Colonic mucosa (tissue), 4 donors: Measurements from ENCODE around the gene ZNF541. TPM values are rescaled to one million over a fixed set of nuclear protein-coding genes. Genes with fewer than 3 reads are reported as not detected.

Source experiments
- DNase-seq: peaks from one replicate; pipeline ENCODE4 v3.0.0-alpha.2; 2020
- H3K27ac ChIP-seq: fragments of 200-600 bp; one replicate; pipeline ENCODE4 v1.8.0; 2021
- H3K27me3 ChIP-seq: fragments of 200-600 bp; one replicate; pipeline ENCODE4 v1.8.0; 2021
- H3K36me3 ChIP-seq: fragments of 200-600 bp; one replicate; pipeline ENCODE4 v1.8.0; 2021
- H3K4me1 ChIP-seq: fragments of 200-600 bp; one replicate; pipeline ENCODE4 v1.8.0; 2021; ENCODE audit warnings: mild to moderate bottlenecking
- H3K4me3 ChIP-seq: fragments of 200-600 bp; one replicate; pipeline ENCODE4 v1.8.0; 2021
- H3K9ac ChIP-seq, 2 donors: one replicate each; pipeline ENCODE4 v1.7.0; 2013; ENCODE audit warnings: control low read depth in 2 of 2, low read depth in 2 of 2, low read length in 2 of 2
- H3K9me3 ChIP-seq: fragments of 200-600 bp; one replicate; pipeline ENCODE4 v1.8.0; 2021
- CTCF ChIP-seq: fragments of 200-600 bp; IDR thresholded peaks from one replicate; pipeline ENCODE4 v1.8.0; 2022; ENCODE audit warnings: antibody characterized with exemption, mild to moderate bottlenecking
- intact Hi-C: fragments of 100-400 bp; cut with DNase I; formaldehyde crosslinking; loops from one replicate; pipeline ENCODE4 v1.14.1; 2022
- total RNA-seq, 2 donors: library from RNA; stranded (reverse); fragmentation: NEBNext Ultra II Directional in 1 of 2; extraction: Animal tissue kit (Norgen Biotek cat#: 25700) in 1 of 2; gene quantifications; one replicate each; pipeline ENCODE4 v1.2.1, GENCODE V29; 2021
- donor health status: healthy.
- donor health status: DM: no; HTN: no; CAD: no.
- donor health status: DM: no; HTN: no; CAD: no.

The ZNF541 gene
- total RNA-seq = under 1 TPM; 0.10 to 0.21 TPM

- Histone ChIP-seq H3K36me3 (no peaks in the 10 kb centered on the region), H3K27me3 (no peaks in the 10 kb centered on the region), H3K4me1 (no peaks in the 10 kb centered on the region), H3K27ac (no peak within 1 kb of the TSS), H3K9me3 (no peaks in the 10 kb centered on the region), H3K9ac (no peak within 1 kb of the TSS), H3K4me3 (no peak within 1 kb of the TSS)
- intact Hi-C loops = no loop called here
- DNase-seq = peak; percentile 58
- no peak for TF ChIP-seq CTCF
These were observed at the start of gene ZNF541 for GRCh38 chr19:47573071-47574026. TSS of gene ZNF541 (minus strand) at chr19:47573148. CDS start at chr19:47555856, 17,292 bp downstream.

- Histone ChIP-seq H3K27me3 (no peaks in the 10 kb centered on the region), H3K27ac (no peak overlapping the region), H3K36me3 (no peaks in the 10 kb centered on the region), H3K4me1 (no peaks in the 10 kb centered on the region), H3K9me3 (no peaks in the 10 kb centered on the region), H3K9ac (no peak overlapping the region), H3K4me3 (no peak overlapping the region)
- no peak for TF ChIP-seq CTCF
- DNase-seq = no peak
- intact Hi-C loops = no loop called here
These were observed 46.8 kb upstream of the ZNF541 start for GRCh38 chr19:47619763-47620162.

- Histone ChIP-seq H3K4me1 (no peaks in the 10 kb centered on the region), H3K4me3 (no peak overlapping the region), H3K36me3 (no peaks in the 10 kb centered on the region), H3K27me3 (no peaks in the 10 kb centered on the region), H3K9ac (no peak overlapping the region), H3K27ac (no peak overlapping the region), H3K9me3 (no peaks in the 10 kb centered on the region)
- no peak for DNase-seq
- no peak for TF ChIP-seq CTCF
- intact Hi-C loops = no loop called here
These were observed 45.8 kb upstream of the ZNF541 start for GRCh38 chr19:47618771-47619170.

GRCh38 chr19:47615714-47616113, 42.8 kb upstream of the ZNF541 start:
- no peak for DNase-seq
- Histone ChIP-seq H3K4me3 (no peak overlapping the region), H3K9ac (no peak overlapping the region), H3K27me3 (no peaks in the 10 kb centered on the region), H3K4me1 (peaks cover 7% of the 10 kb centered on the region), H3K27ac (no peak overlapping the region), H3K36me3 (no peaks in the 10 kb centered on the region), H3K9me3 (no peaks in the 10 kb centered on the region)
- TF ChIP-seq CTCF = no peak
- intact Hi-C loops = no loop called here

- Histone ChIP-seq H3K4me3 (no peak overlapping the region), H3K4me1 (peaks cover 8% of the 10 kb centered on the region), H3K27ac (no peak overlapping the region), H3K36me3 (no peaks in the 10 kb centered on the region), H3K9ac (no peak overlapping the region), H3K9me3 (no peaks in the 10 kb centered on the region), H3K27me3 (no peaks in the 10 kb centered on the region)
- no peak for TF ChIP-seq CTCF
- DNase-seq = no peak
- intact Hi-C loops = no loop called here
These were observed 42.3 kb upstream of the ZNF541 start for GRCh38 chr19:47615230-47615629.
